GM21717 (cell line): ENCODE measurements around the gene AATF.

Source experiments
- ATAC-seq: cut with Tn5 transposase; IDR thresholded peaks from one replicate; pipeline ENCODE4 v1.9.1; 2021; ENCODE audit warnings: mild to moderate bottlenecking, moderate library complexity; ENCODE audit not compliant: unreplicated experiment

Gene AATF

GRCh38 chr17:37037590-37038155 is 88.9 kb downstream of the AATF start:
- no peak for ATAC-seq

DNA sequence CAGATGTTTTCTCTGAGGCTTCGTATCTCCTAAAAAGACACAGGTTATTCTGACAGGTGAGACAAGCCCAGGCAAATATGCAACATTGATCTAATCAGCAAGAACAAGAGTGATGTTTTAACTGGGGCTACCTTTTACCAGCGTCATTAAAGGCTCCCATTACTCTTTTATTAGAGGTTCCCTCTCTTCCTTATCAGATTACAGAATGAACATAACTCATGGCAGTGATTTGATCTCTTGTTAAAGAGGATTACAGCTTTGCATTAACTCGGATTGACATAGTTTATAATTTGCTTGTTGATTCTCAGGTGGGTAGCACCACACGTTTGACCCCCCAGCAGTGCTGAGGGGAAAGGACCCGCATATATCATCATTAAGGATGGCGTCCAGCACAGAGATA is 90.5 kb downstream of the AATF start:
- ATAC-seq, result no peak

DNA sequence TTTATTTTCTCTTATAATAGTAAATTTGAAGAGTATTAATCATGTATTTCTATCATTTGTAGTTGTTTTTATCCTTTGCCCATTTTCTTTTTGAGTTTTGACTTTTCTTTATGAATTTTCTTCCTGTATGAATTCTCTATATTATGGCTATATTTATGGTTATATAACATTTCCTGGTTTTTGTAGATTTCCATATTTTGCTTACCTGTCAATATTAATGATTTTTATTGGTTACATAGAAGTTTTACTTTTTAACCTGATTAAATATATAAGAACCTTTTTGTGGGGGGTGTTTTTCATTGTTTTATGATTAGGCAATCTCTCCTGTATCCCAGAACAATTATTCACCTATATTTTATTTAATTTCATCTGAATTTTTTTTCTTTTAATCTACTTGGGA is 93.2 kb downstream of the AATF start:
- ATAC-seq, result no peak

- ATAC-seq, result no peak
These were observed 94.4 kb downstream of the AATF start for GRCh38 chr17:37043201-37043600.

GRCh38 chr17:37045351-37045922 is 96.7 kb downstream of the AATF start:
- no peak for ATAC-seq

DNA sequence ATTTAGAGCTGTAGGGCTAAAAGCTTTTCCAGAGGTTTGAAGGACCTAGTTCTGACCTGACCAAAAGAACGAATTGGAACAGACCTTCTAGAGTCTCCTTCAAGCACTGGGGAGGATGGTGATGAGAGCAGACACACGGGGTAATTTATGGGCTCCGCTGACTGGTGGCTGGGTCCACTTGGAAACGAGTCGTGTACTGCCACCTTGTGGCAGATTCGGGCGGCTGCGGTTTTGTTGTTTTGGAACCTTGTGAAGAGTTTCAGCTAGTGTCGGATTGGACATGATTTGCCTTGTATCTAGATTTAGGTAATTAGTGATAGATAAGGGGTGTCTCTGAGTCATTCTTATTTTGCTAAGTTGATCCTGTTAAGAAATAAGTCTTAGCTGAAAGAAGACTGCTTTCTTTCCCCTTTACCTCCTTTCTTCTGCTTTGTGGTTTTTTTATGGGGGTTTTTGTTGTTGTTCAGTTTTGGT is 98.9 kb downstream of the AATF start:
- ATAC-seq, result no peak

- no peak for ATAC-seq
These were observed 100.1 kb downstream of the AATF start for GRCh38 chr17:37048811-37049210.

GRCh38 chr17:37050920-37051319 is 102.2 kb downstream of the AATF start:
- ATAC-seq, result no peak

- no peak for ATAC-seq
These were observed 102.6 kb downstream of the AATF start for GRCh38 chr17:37051381-37051780.

GRCh38 chr17:37051833-37052232 is 103.1 kb downstream of the AATF start:
- ATAC-seq, result no peak

DNA sequence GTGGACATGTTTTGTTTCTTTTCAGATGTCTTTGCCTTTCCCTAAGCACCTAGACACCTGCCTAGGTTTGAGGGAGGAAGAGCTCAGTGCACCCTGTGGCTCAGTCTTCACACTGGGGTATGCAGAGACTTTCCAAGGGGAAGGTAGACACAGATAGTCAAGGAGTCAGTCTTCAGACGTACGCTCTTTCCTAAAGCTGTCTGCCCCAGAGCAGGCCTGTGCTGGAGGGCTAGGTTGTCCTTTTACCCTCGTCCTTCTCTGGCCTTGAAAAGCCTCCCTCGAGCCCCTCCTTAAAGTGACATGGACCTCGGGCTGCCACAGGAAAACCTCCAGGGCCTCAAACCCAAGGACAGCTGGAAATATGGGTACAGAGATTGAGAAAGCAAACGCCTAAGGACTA is 103.7 kb downstream of the AATF start:
- no peak for ATAC-seq

DNA sequence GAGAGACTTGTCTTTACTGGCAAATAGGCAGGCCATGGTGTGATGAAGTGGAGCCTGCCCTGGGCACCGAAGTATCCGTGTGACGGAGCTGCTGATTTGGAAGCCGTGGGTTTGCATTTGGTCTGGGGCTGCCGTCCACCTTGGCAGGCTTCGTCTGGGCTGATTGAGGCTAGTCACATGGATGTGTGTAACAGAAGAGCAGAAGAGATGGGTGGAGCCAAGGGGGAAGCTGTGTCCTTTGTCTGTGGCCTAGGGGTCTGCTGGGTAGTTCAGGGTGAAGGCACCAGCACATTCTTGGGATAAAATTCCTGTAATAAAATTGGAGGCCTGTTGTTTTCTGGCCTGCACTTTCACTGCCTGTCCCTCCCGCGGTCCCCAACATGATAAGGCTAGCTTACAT is 106.1 kb downstream of the AATF start:
- ATAC-seq, result no peak

DNA sequence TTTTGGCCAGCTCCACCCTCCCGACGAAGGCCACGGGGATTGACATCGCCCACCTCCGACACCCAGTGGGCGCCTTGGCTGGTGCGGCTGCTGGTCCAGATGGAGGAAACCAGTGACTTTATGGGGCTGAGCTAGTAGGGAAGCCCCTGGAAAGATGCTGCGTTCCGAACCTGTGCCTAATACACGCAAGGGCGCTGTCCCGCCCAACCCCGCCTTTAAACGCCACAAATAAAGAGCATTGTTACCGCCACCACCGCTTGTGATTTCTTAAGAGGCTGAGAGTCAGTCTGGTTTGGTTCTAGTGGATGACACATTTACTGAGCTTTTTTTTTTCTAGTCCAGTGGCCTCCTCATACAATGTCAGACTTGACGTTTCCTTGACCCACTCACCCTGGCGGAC is 107.9 kb downstream of the AATF start:
- no peak for ATAC-seq

GRCh38 chr17:37059493-37059892 is 110.7 kb downstream of the AATF start:
- ATAC-seq, result no peak

- no peak for ATAC-seq
These were observed 111.3 kb downstream of the AATF start for GRCh38 chr17:37060094-37060493.

DNA sequence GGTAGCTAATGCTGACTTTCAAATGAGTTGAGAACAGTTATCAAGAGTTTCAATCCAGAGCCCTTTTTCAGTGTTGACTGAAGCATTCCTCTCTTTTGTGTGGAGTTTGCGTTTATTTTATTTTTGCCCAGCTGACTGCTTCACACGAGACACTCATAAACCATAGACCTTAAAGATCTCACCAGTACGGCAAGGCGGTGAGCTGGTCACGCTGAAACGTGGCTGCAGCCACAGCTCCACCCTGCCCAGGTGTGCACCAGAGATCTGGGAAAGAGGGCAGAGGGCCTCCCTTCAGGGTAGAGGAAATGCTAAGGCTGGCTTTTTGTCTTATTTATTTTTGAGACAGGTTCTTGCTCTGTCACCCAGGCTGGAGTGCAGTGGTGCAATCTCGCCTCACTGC is 112.2 kb downstream of the AATF start:
- ATAC-seq, result no peak

DNA sequence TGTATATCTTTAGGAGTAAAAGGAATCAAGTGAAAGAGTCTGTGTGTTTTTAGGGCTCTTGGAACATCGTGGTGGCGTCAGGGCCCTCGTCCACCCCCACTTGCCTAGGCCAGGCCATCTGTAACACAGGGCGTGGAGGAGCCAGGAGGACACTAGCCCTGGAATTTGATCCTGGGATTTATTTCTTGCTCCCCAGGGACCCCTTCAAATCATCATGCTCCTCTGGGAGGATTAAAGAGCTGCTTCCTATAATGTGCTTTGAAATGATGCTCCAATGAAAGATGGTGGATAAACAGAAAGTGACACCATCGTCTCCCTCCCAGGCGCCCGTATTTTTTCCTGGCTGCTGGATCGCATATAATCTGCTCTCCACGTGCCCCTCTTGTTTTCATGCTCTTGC is 113.3 kb downstream of the AATF start:
- ATAC-seq, result no peak

DNA sequence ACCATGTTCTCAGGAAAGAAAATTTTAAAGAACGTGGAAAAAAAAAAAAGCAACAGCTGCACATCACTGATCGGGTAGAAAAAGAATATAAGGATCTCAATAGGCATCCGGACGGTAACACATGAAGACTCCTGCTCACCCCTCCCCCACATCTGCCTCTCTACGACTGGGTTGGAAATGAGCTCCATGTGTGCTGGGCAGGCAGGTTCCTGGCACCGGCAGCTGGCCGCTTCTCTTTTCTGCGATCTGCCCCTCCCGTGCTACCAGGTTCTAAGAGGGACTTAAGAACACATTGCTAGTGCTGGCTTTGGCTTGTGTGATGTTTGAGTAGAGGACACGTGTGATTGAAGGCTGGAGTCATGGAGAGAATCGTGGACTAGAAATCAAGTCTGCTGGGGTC is 115.5 kb downstream of the AATF start:
- no peak for ATAC-seq

GRCh38 chr17:37064956-37065355 is 116.2 kb downstream of the AATF start:
- ATAC-seq, result no peak

- ATAC-seq, result no peak
These were observed 117.0 kb downstream of the AATF start for GRCh38 chr17:37065486-37066321.

- ATAC-seq, result no peak
These were observed 117.8 kb downstream of the AATF start for GRCh38 chr17:37066322-37067255.
